ENCODE measurements around the gene TTC28.
"Not testable (repeated sequence)": the region's sequence is repeated elsewhere in the genome, so short reads cannot be mapped to it uniquely, and the experiment has no call there.

GRCh38 chr22:28512387-28512786 is 167.3 kb downstream of the TTC28 start:
- TF ChIP-seq CTCF, POLR2A (IDR thresholded peaks at IDR 0.05): not testable (repeated sequence)

All from uterus (tissue), 2 donors.